HepG2 (cell line): Measurements from ENCODE around the gene NUP214. TPM values are rescaled to one million over a fixed set of nuclear protein-coding genes. Genes with fewer than 3 reads are reported as not detected.

ENCODE experiments used
- ATAC-seq: fragments of 200-7000 bp; cut with Tn5 transposase; 3 replicates; pipeline ENCODE4 v1.9.1; 2020; ENCODE audit warnings: mild to moderate bottlenecking, moderate library complexity
- BruUV-seq: library from RNA; stranded (reverse); fragments of 400-500 nt; replicated peaks from 2 replicates; lab custom pipeline; 2021; lab: Mats Ljungman, UMichigan
- CTCF ChIA-PET: fragments of 300-600 bp; formaldehyde crosslinking; extraction: SDS; loops from one replicate; lab custom pipeline; 2021; ENCODE audit warnings: low total read pairs, inconsistent platforms, low intra/inter-chr PET ratio; lab: Yijun Ruan, JAX
- POLR2A ChIA-PET: fragments of 350-600 bp; sonication (Branson Sonifier 250); formaldehyde crosslinking; loops from one replicate; lab custom pipeline; 2020; ENCODE audit warnings: antibody characterized with exemption, inconsistent platforms; lab: Yijun Ruan, JAX
- DNase-seq: peaks from one replicate; pipeline ENCODE4 v3.0.0-alpha.2; 2015; ENCODE audit warnings: low spot score
- FAIRE-seq: peaks from 3 replicates; lab custom pipeline; 2011; peaks lifted over from hg19 to GRCh38; lab: Jason Lieb, UNC
- H2AFZ ChIP-seq: one replicate; pipeline ENCODE4 v1.6.1; 2011; ENCODE audit warnings: low read length, inconsistent platforms
- H3K27ac ChIP-seq: fragments of 300-600 bp; 3 replicates; pipeline ENCODE4 v1.8.0; 2011; ENCODE audit warnings: mixed run types, mild to moderate bottlenecking, mixed read lengths, low read length, inconsistent platforms; ENCODE audit not compliant: insufficient read depth; ENCODE audit errors: extremely low read length
- H3K27me3 ChIP-seq, 2 experiments: fragments of 200-600 bp in 1 of 2; 2 replicates in 1 of 2; 3 replicates in 1 of 2; pipeline versions ENCODE4 v1.6.0 to v1.8.0; 2011; ENCODE audit warnings: low read length in 2 of 2, mild to moderate bottlenecking in 2 of 2, moderate library complexity in 2 of 2, inconsistent platforms in 1 of 2; ENCODE audit not compliant: insufficient read depth in 2 of 2, control insufficient read depth in 1 of 2
- H3K36me3 ChIP-seq, 2 experiments: fragments of 200-600 bp in 1 of 2; replicated peaks in 1 of 2; 2 replicates in 1 of 2; 3 replicates in 1 of 2; pipeline versions ENCODE4 v1.5.1 to v1.8.0; 2011; ENCODE audit warnings: low read length in 2 of 2, inconsistent platforms in 1 of 2; ENCODE audit not compliant: insufficient read depth in 2 of 2, control insufficient read depth in 1 of 2
- H3K4me1 ChIP-seq: 2 replicates; pipeline ENCODE4 v1.5.1; 2012; ENCODE audit warnings: low read length, inconsistent platforms; ENCODE audit not compliant: insufficient read depth
- H3K4me2 ChIP-seq: 2 replicates; pipeline ENCODE4 v1.6.0; 2011; ENCODE audit warnings: low read depth, low read length, inconsistent platforms
- H3K4me3 ChIP-seq, 3 experiments: fragments of 200-600 bp in 1 of 3; sonication (generic), shearing (Covaris generic) in 1 of 3; replicated peaks in 1 of 3; 2 replicates each; pipeline ENCODE4 v1.5.1; 2011 to 2016; ENCODE audit warnings: low read length in 3 of 3, inconsistent platforms in 2 of 3, low read depth in 2 of 3, mild to moderate bottlenecking in 2 of 3, control low read depth in 1 of 3, mixed read lengths in 1 of 3; ENCODE audit not compliant: insufficient read depth in 1 of 3
- H3K79me2 ChIP-seq: one replicate; pipeline ENCODE4 v1.6.1; 2011; ENCODE audit warnings: low read length, inconsistent platforms; ENCODE audit not compliant: insufficient read depth
- H3K9ac ChIP-seq: 2 replicates; pipeline ENCODE4 v1.6.0; 2011; ENCODE audit warnings: mild to moderate bottlenecking, low read depth, low read length, inconsistent platforms; ENCODE audit not compliant: insufficient read depth
- H3K9me3 ChIP-seq: 2 replicates; pipeline ENCODE4 v1.5.1; 2012; ENCODE audit warnings: mild to moderate bottlenecking, low read length
- H4K20me1 ChIP-seq: 2 replicates; pipeline ENCODE4 v1.6.0; 2011; ENCODE audit warnings: inconsistent platforms, mild to moderate bottlenecking, low read length, moderate library complexity; ENCODE audit not compliant: insufficient read depth
- BCL6 ChIP-seq: IDR thresholded peaks from 2 replicates; pipeline ENCODE4 v1.6.1; 2016; ENCODE audit warnings: missing genetic modification reagents, missing compliant biosample characterization
- NAIF1 ChIP-seq: sonication (generic); formaldehyde crosslinking; IDR thresholded peaks from 2 replicates; pipeline ENCODE4 v1.5.0; 2020; ENCODE audit warnings: mild to moderate bottlenecking, missing genetic modification reagents, borderline replicate concordance
- NRL ChIP-seq: sonication (generic); formaldehyde crosslinking; IDR thresholded peaks from 2 replicates; pipeline ENCODE4 v1.5.0; 2020; ENCODE audit warnings: missing genetic modification reagents, mild to moderate bottlenecking, moderate library complexity, borderline replicate concordance
- RFX3 ChIP-seq: IDR thresholded peaks from 2 replicates; pipeline ENCODE4 v1.6.1; 2016; ENCODE audit warnings: missing biosample characterization, missing genetic modification reagents
- ZNF33B ChIP-seq: sonication (generic); formaldehyde crosslinking; IDR thresholded peaks from 2 replicates; pipeline ENCODE4 v1.5.1; 2020; ENCODE audit warnings: mild to moderate bottlenecking, missing genetic modification reagents
- ZNF496 ChIP-seq: sonication (generic); formaldehyde crosslinking; IDR thresholded peaks from 2 replicates; pipeline ENCODE4 v1.8.1; 2023; ENCODE audit warnings: mild to moderate bottlenecking, moderate library complexity, missing genetic modification reagents; ENCODE audit not compliant: insufficient replicate concordance
- WGBS: methylation state at CpG from one replicate; pipeline ENCODE4 v1.1.6; 2017; ENCODE audit warnings: low lambda C conversion rate; 5-methylcytosine and 5-hydroxymethylcytosine counted together
- in situ Hi-C: cut with HindIII; loops from 2 replicates; pipeline ENCODE4 v1.10.0; 2017; ENCODE audit warnings: low pct_unique_long_range_greater_than_20kb; ENCODE audit not compliant: extremely low pct_ligation_motif_present
- intact Hi-C: fragments of 100-400 bp; cut with micrococcal nuclease; formaldehyde crosslinking; loops from one replicate; pipeline ENCODE4 v1.10.0; 2022; ENCODE audit not compliant: unreplicated experiment
- polyA plus RNA-seq, 8 experiments: library from polyadenylated mRNA; depleted of rRNA in 3 of 8; stranded (reverse) in 7 of 8; unstranded in 1 of 8; fragments of >200 nt; fragmentation: Illumina TruSeq in 4 of 8; extraction: Trizol in 4 of 8; gene quantifications; 2 replicates each; pipeline versions ENCODE4 v1.2.1 to v1.2.3, GENCODE V29; 2011 to 2016; ENCODE audit warnings: low read depth in 4 of 8, missing spikeins in 1 of 8, mixed read lengths in 1 of 8; ENCODE audit not compliant: insufficient read depth in 1 of 8
- total RNA-seq, 5 experiments: library from RNA; depleted of rRNA; stranded (reverse); fragments of >200 nt; fragmentation: Illumina TruSeq; extraction: Trizol; gene quantifications; 2 replicates each; pipeline ENCODE4 v1.2.3, GENCODE V29; 2016; ENCODE audit warnings: low read depth in 1 of 5

NUP214 gene
- total and polyA plus RNA-seq, 2 of the 13 experiments (the other 11 are each of a cell fraction or from before 2014, with no cell fraction given): 8.4 to 16.0 TPM

GRCh38 chr9:131239161-131239975, 114.0 kb downstream of the NUP214 start:
- ATAC-seq (peak; percentile 38), FAIRE-seq (no peak), DNase-seq (no peak)
- H3K27me3 ChIP-seq: no peaks in the 10 kb centered on the region
- peaks cover 4 to 11% of the 10 kb centered on the region in 2 experiments; a peak in 3 of 5 replicates for H3K36me3 ChIP-seq
- H3K4me2 ChIP-seq: peak overlapping the region; percentile 76
- no peak; the same call in 1 of the 2 replicates for TF ChIP-seq NRL (CRISPR knock-in tag)
- no peak for TF ChIP-seq ZNF33B (CRISPR knock-in tag)
- no peak for TF ChIP-seq NAIF1 (CRISPR knock-in tag)
- TF ChIP-seq RFX3 (CRISPR knock-in tag): no peak
- TF ChIP-seq BCL6: peak; percentile 68
- no peak for TF ChIP-seq ZNF496 (CRISPR knock-in tag)
- in situ Hi-C loops: no loop called here
- POLR2A ChIA-PET: no interaction called here
- no TSS peak for BruUV-seq
- CTCF ChIA-PET: no interaction called here
- no peak overlapping the region; a peak in 1 of 6 replicates for H3K4me3 ChIP-seq
- H3K9ac ChIP-seq: no peak overlapping the region
- H3K27ac ChIP-seq: no peak overlapping the region
- H2AFZ ChIP-seq: no peak overlapping the region
- peaks cover 5% of the 10 kb centered on the region for H3K9me3 ChIP-seq
- H3K4me1 ChIP-seq: peaks cover 32% of the 10 kb centered on the region
- no peaks in the 10 kb centered on the region for H4K20me1 ChIP-seq
- intact Hi-C loops: no loop called here
- 63% methylated on average over 21 of the region's 23 CpGs for WGBS
- H3K79me2 ChIP-seq: no peaks in the 10 kb centered on the region
